MM.1S (cell line): ENCODE measurements around the gene NUP210L.
"Not testable (repeated sequence)": the region's sequence is repeated elsewhere in the genome, so short reads cannot be mapped to it uniquely, and the experiment has no call there.

Experiments used
- EZH2 ChIP-seq: fragments of 300-600 bp; sonication (generic); optimal IDR thresholded peaks from 2 replicates; pipeline ENCODE3; 2017; ENCODE audit warnings: low read depth, mild to moderate bottlenecking, antibody characterized with exemption, low read length, mixed read lengths
- TF ChIP-seq, protein P1 (sequence below): fragments of 300-600 bp; sonication (generic); IDR thresholded peaks from 2 replicates; pipeline ENCODE4 v1.5.1; 2016; ENCODE audit warnings: antibody characterized with exemption, low read length, mixed read lengths

DNA sequence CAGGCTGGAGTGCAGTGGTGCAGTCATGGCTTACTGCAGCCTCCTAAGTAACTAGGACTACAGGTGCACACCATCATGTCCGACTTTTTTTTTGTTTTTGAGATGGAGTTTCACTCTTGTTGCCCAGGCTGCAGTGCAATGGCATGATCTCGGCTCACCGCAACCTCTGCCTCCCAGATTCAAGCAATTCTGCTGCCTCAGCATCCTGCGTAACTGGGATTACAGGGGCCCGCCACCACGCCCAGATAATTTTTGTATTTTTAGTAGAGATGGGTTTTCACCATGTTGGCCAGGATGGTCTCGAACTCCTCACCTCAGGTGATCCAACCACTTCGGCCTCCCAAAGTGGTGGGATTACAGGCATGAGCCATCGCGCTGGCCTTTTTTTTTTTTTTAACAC is 158.0 kb downstream of the NUP210L start:
- TF ChIP-seq EZH2: not testable (repeated sequence)
- TF ChIP-seq, protein P1, sequence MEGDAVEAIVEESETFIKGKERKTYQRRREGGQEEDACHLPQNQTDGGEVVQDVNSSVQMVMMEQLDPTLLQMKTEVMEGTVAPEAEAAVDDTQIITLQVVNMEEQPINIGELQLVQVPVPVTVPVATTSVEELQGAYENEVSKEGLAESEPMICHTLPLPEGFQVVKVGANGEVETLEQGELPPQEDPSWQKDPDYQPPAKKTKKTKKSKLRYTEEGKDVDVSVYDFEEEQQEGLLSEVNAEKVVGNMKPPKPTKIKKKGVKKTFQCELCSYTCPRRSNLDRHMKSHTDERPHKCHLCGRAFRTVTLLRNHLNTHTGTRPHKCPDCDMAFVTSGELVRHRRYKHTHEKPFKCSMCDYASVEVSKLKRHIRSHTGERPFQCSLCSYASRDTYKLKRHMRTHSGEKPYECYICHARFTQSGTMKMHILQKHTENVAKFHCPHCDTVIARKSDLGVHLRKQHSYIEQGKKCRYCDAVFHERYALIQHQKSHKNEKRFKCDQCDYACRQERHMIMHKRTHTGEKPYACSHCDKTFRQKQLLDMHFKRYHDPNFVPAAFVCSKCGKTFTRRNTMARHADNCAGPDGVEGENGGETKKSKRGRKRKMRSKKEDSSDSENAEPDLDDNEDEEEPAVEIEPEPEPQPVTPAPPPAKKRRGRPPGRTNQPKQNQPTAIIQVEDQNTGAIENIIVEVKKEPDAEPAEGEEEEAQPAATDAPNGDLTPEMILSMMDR: not testable (repeated sequence)
